SK-N-SH (cell line): ENCODE data around the gene PITPNM1. TPM values are rescaled to one million over a fixed set of nuclear protein-coding genes. Genes with fewer than 3 reads are reported as not detected.
A peak's percentile ranks its signal among the peaks of the same experiment; 100 is the strongest.

ENCODE experiments used
- CTCF ChIA-PET: fragments of 300-600, 350-600 bp; formaldehyde crosslinking; extraction: SDS; loops from one replicate; lab custom pipeline; 2021; lab: Yijun Ruan, JAX
- POLR2A ChIA-PET: fragments of 350-600 bp; sonication (Branson Sonifier 250); formaldehyde crosslinking; extraction: SDS; loops from one replicate; lab custom pipeline; 2020; ENCODE audit warnings: antibody characterized with exemption, inconsistent platforms; lab: Yijun Ruan, JAX
- DNase-seq: peaks from one replicate; pipeline ENCODE4 v3.0.0; 2012
- H2AFZ ChIP-seq: fragments of 200-600 bp; sonication (generic); 2 replicates; pipeline ENCODE4 v1.8.1; 2016; ENCODE audit warnings: antibody characterized with exemption, mild to moderate bottlenecking, low read depth
- H3F3A ChIP-seq: fragments of 200-600 bp; sonication (generic); replicated peaks from 2 replicates; pipeline ENCODE3; 2016; ENCODE audit warnings: antibody characterized with exemption, mild to moderate bottlenecking; ENCODE audit not compliant: insufficient read depth
- H3K27ac ChIP-seq, 2 experiments: fragments of 200-500 bp in 1 of 2; fragments of 200-600 bp in 1 of 2; sonication (Bioruptor generic) in 1 of 2; sonication (generic), shearing (Covaris generic) in 1 of 2; 2 replicates each; pipeline versions ENCODE4 v1.5.1 to v1.6.1; 2014 to 2016; ENCODE audit warnings: low read depth in 2 of 2, inconsistent platforms in 1 of 2, low read length in 1 of 2, mild to moderate bottlenecking in 1 of 2, mixed read lengths in 1 of 2
- H3K27me3 ChIP-seq: fragments of 200-600 bp; sonication (generic), shearing (Covaris generic); 2 replicates; pipeline ENCODE4 v1.6.1; 2016; ENCODE audit warnings: mixed run types; ENCODE audit not compliant: insufficient read depth
- H3K36me3 ChIP-seq, 2 experiments: fragments of 200-500 bp in 1 of 2; fragments of 200-600 bp in 1 of 2; sonication (Bioruptor generic) in 1 of 2; sonication (generic) in 1 of 2; replicated peaks in 1 of 2; 2 replicates each; pipeline versions ENCODE3 to v1.5.1; 2014 to 2016; ENCODE audit warnings: low read length in 1 of 2, mild to moderate bottlenecking in 1 of 2; ENCODE audit not compliant: insufficient read depth in 2 of 2, control insufficient read depth in 1 of 2
- H3K4me1 ChIP-seq, 2 experiments: fragments of 200-500 bp in 1 of 2; fragments of 200-600 bp in 1 of 2; sonication (Bioruptor generic) in 1 of 2; sonication (generic), shearing (Covaris generic) in 1 of 2; 2 replicates each; pipeline versions ENCODE4 v1.5.1 to v1.6.1; 2014 to 2016; ENCODE audit warnings: low read depth in 1 of 2, low read length in 1 of 2, mixed run types in 1 of 2; ENCODE audit not compliant: insufficient read depth in 2 of 2, control insufficient read depth in 1 of 2
- H3K4me2 ChIP-seq: fragments of 200-600 bp; sonication (generic), shearing (Covaris generic); 2 replicates; pipeline ENCODE4 v1.6.1; 2017; ENCODE audit warnings: mixed run types
- H3K4me3 ChIP-seq, 2 experiments: fragments of 200-500 bp in 1 of 2; fragments of 200-600 bp in 1 of 2; sonication (Bioruptor generic) in 1 of 2; sonication (generic), shearing (Covaris generic) in 1 of 2; 2 replicates each; pipeline versions ENCODE4 v1.5.1 to v1.8.1; 2014 to 2016; ENCODE audit warnings: low read depth in 2 of 2, inconsistent platforms in 1 of 2, low read length in 1 of 2, mild to moderate bottlenecking in 1 of 2, mixed read lengths in 1 of 2, moderate library complexity in 1 of 2
- H3K79me2 ChIP-seq: fragments of 200-600 bp; sonication (generic); 2 replicates; pipeline ENCODE4 v1.8.1; 2017; ENCODE audit warnings: mild to moderate bottlenecking; ENCODE audit not compliant: insufficient read depth
- H3K9ac ChIP-seq: fragments of 200-600 bp; sonication (generic); 2 replicates; pipeline ENCODE4 v1.6.1; 2017; ENCODE audit warnings: mixed run types
- H3K9me2 ChIP-seq: fragments of 200-600 bp; sonication (generic); 2 replicates; pipeline ENCODE4 v1.6.1; 2017; ENCODE audit warnings: mixed run types
- H3K9me3 ChIP-seq: fragments of 200-600 bp; sonication (generic); 2 replicates; pipeline ENCODE4 v1.6.1; 2017; ENCODE audit warnings: mixed run types, mild to moderate bottlenecking, moderate library complexity
- H4K20me1 ChIP-seq: fragments of 200-600 bp; sonication (generic); 2 replicates; pipeline ENCODE4 v1.6.1; 2017; ENCODE audit warnings: mild to moderate bottlenecking, mixed run types; ENCODE audit not compliant: insufficient read depth
- CHD2 ChIP-seq: fragments of 150-350 bp; IDR thresholded peaks from 2 replicates; pipeline ENCODE4 v1.6.1; 2018; ENCODE audit warnings: low read length; ENCODE audit not compliant: partially characterized antibody
- CTCF ChIP-seq: fragments of 200-600 bp; sonication (generic); IDR thresholded peaks from 2 replicates; pipeline ENCODE4 v1.6.1; 2017; ENCODE audit warnings: antibody characterized with exemption, mild to moderate bottlenecking, moderate library complexity
- EP300 ChIP-seq, 2 experiments: IDR thresholded peaks; 2 replicates each; pipeline versions ENCODE4 v1.4.0 to v1.6.1; 2012; ENCODE audit warnings: borderline replicate concordance in 1 of 2, low read depth in 1 of 2, low read length in 1 of 2
- EZH2phosphoT487 ChIP-seq: fragments of 200-600 bp; sonication (generic); IDR thresholded peaks from 2 replicates; pipeline ENCODE4 v1.6.1; 2017; ENCODE audit warnings: low read depth, mixed run types, mild to moderate bottlenecking, antibody characterized with exemption, moderate library complexity, borderline replicate concordance
- FOXJ3 ChIP-seq: sonication (generic); formaldehyde crosslinking; IDR thresholded peaks from 2 replicates; pipeline ENCODE4 v1.5.1; 2020; ENCODE audit warnings: mild to moderate bottlenecking, missing genetic modification reagents
- FOXM1 ChIP-seq: IDR thresholded peaks from 2 replicates; pipeline ENCODE4 v1.4.0; 2012; ENCODE audit warnings: low read depth, mild to moderate bottlenecking
- GABPA ChIP-seq: IDR thresholded peaks from 2 replicates; pipeline ENCODE4 v1.4.0; 2012; ENCODE audit warnings: low read depth, mild to moderate bottlenecking
- GATA2 ChIP-seq: sonication (generic); formaldehyde crosslinking; IDR thresholded peaks from 2 replicates; pipeline ENCODE4 v1.5.0; 2020; ENCODE audit warnings: mild to moderate bottlenecking, missing genetic modification reagents
- IRF3 ChIP-seq: fragments of 150-350 bp; IDR thresholded peaks from 2 replicates; pipeline ENCODE4 v1.6.1; 2016; ENCODE audit warnings: mild to moderate bottlenecking, low read depth, low read length
- MAX ChIP-seq: IDR thresholded peaks from 2 replicates; pipeline ENCODE4 v1.4.0; 2012; ENCODE audit warnings: low read depth
- NRF1 ChIP-seq: IDR thresholded peaks from 2 replicates; pipeline ENCODE4 v1.6.1; 2012; ENCODE audit warnings: low read depth, mild to moderate bottlenecking, low read length
- POLR2AphosphoS5 ChIP-seq: IDR thresholded peaks from 2 replicates; pipeline ENCODE4 v1.6.1; 2012; ENCODE audit warnings: low read depth, low read length
- RAD21 ChIP-seq: IDR thresholded peaks from 2 replicates; pipeline ENCODE4 v1.6.1; 2012; ENCODE audit warnings: mild to moderate bottlenecking, low read length
- REST ChIP-seq: IDR thresholded peaks from 2 replicates; pipeline ENCODE4 v1.6.1; 2012; ENCODE audit warnings: mild to moderate bottlenecking, low read depth, low read length, moderate library complexity
- RFX5 ChIP-seq: IDR thresholded peaks from 2 replicates; pipeline ENCODE4 v1.6.1; 2012; ENCODE audit warnings: mild to moderate bottlenecking, improper control_type of control experiment, low read length
- SIN3A ChIP-seq: IDR thresholded peaks from 2 replicates; pipeline ENCODE4 v1.6.1; 2012; ENCODE audit warnings: low read depth, mild to moderate bottlenecking, low read length, moderate library complexity, borderline replicate concordance
- SMC3 ChIP-seq: IDR thresholded peaks from 2 replicates; pipeline ENCODE4 v1.6.1; 2012; ENCODE audit warnings: low read depth, low read length, improper control_type of control experiment
- TCF12 ChIP-seq: IDR thresholded peaks from 2 replicates; pipeline ENCODE4 v1.4.0; 2012
- USF2 ChIP-seq: fragments of 150-350 bp; IDR thresholded peaks from 2 replicates; pipeline ENCODE4 v1.6.1; 2017; ENCODE audit warnings: antibody characterized with exemption, low read length, low read depth, borderline replicate concordance
- YY1 ChIP-seq: IDR thresholded peaks from 2 replicates; pipeline ENCODE4 v1.4.0; 2012; ENCODE audit warnings: low read depth, mild to moderate bottlenecking
- ZBTB33 ChIP-seq: IDR thresholded peaks from 2 replicates; pipeline ENCODE4 v1.4.0; 2012; ENCODE audit warnings: low read depth, borderline replicate concordance
- WGBS: methylation state at CpG from one replicate; pipeline ENCODE4 v1.1.6; 2017; ENCODE audit warnings: low lambda C conversion rate; 5-methylcytosine and 5-hydroxymethylcytosine counted together
- polyA plus RNA-seq, 3 experiments: library from polyadenylated mRNA; depleted of rRNA; stranded (reverse); fragments of >200 nt; gene quantifications; 2 replicates each; pipeline ENCODE4 v1.2.3, GENCODE V29; 2012

PITPNM1 gene
- polyA plus RNA-seq, 1 of the 3 experiments (the other 2 are of a cell fraction) = 24.2 TPM

GRCh38 chr11:67505605-67506396 is 638 bp upstream of the PITPNM1 start:
- H2AFZ ChIP-seq = no peak overlapping the region
- WGBS = 10% methylated on average over 8 of the region's 17 CpGs
- ChIA-PET CTCF (interaction anchor here (0.6 to 1.2 kb wide), 13 partner anchors 9 to 810 kb away, joined by 3 to 5 read pairs (median 3); partner anchors contain the start of gene PPP1CA), POLR2A (interaction anchor here (0.7 to 1.0 kb wide), 2 partner anchors 114 to 139 kb away, joined by 3 to 4 read pairs; partner anchors contain the start of gene RAD9A)
- no peaks in the 10 kb centered on the region for H3K9me3 ChIP-seq
- peaks cover 5 to 19% of the 10 kb centered on the region in 2 experiments for H3K36me3 ChIP-seq
- peak overlapping the region; percentile 82; the same call in 1 of the 2 replicates for H3K9ac ChIP-seq
- peak overlapping the region; percentile 80 to 87 for H3K27ac ChIP-seq
- H3K27me3 ChIP-seq = no peaks in the 10 kb centered on the region; the same call in 1 of the 2 replicates
- peaks cover 10 to 36% of the 10 kb centered on the region in 2 experiments for H3K4me1 ChIP-seq
- H3F3A ChIP-seq = peaks cover 24% of the 10 kb centered on the region
- peak overlapping the region; percentile 80 to 88 for H3K4me3 ChIP-seq
- peaks cover 13% of the 10 kb centered on the region for H4K20me1 ChIP-seq
- H3K9me2 ChIP-seq = no peaks in the 10 kb centered on the region
- H3K4me2 ChIP-seq = peak overlapping the region; percentile 95
- peaks cover 29% of the 10 kb centered on the region for H3K79me2 ChIP-seq
- DNase-seq = peak; percentile 89
- TF ChIP-seq YY1 = no peak
- TF ChIP-seq FOXJ3 = no peak
- no peak for TF ChIP-seq GATA2 (CRISPR knock-in tag)
- peak; percentile 81 for TF ChIP-seq SMC3
- TF ChIP-seq CHD2 = peak; percentile 16
- no peak for TF ChIP-seq GABPA
- no peak for TF ChIP-seq FOXM1
- no peak for TF ChIP-seq EP300 (IDR thresholded peaks at IDR 0.05; ENCODE audit: borderline replicate concordance in 1 of 2, low read depth in 1 of 2, low read length in 1 of 2)
- TF ChIP-seq CTCF = peak; percentile 93
- TF ChIP-seq POLR2AphosphoS5 = no peak
- TF ChIP-seq RFX5 = no peak
- peak; percentile 73 for TF ChIP-seq RAD21
- no peak for TF ChIP-seq EZH2phosphoT487
- no peak for TF ChIP-seq REST
- TF ChIP-seq TCF12 = no peak
- TF ChIP-seq USF2 = no peak
- peak; percentile 72; the same call in 1 of the 2 replicates for TF ChIP-seq SIN3A
- no peak for TF ChIP-seq MAX
- TF ChIP-seq NRF1 = no peak
- no peak for TF ChIP-seq ZBTB33
- TF ChIP-seq IRF3 = no peak
